DND-41 (cell line): ENCODE measurements around the gene CCDC158.

Source experiments
- EZH2 ChIP-seq: IDR thresholded peaks from 3 replicates; pipeline ENCODE4 v1.6.1; 2012; ENCODE audit warnings: borderline replicate concordance, low read depth, mild to moderate bottlenecking, moderate library complexity, low read length, inconsistent platforms; ENCODE audit not compliant: severe bottlenecking
- TF ChIP-seq, protein P1 (sequence below): IDR thresholded peaks from 2 replicates; pipeline ENCODE4 v1.5.1; 2012; ENCODE audit warnings: borderline replicate concordance, low read length, moderate library complexity, mild to moderate bottlenecking; ENCODE audit not compliant: poor library complexity, severe bottlenecking; ENCODE audit errors: extremely low read depth

DNA sequence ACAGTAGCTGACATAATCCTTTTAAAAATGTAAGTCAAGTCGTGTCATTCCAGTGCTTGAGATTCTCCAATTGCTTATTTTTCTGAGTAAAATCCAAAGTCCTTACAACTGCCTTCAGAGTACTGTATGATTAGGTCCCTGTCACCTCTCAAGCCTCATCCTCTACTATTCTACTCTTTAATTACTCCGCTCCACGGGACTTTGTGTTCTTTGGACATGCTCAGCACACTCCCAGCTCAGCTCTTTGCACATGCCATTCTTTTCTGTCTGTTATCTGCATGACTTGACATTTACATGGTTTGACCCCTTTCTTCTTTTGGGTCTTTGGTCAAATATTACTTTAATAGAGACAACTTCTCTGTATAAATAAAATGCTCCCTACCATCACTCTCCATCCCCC, 154.3 kb downstream of the CCDC158 start:
- TF ChIP-seq, protein P1, sequence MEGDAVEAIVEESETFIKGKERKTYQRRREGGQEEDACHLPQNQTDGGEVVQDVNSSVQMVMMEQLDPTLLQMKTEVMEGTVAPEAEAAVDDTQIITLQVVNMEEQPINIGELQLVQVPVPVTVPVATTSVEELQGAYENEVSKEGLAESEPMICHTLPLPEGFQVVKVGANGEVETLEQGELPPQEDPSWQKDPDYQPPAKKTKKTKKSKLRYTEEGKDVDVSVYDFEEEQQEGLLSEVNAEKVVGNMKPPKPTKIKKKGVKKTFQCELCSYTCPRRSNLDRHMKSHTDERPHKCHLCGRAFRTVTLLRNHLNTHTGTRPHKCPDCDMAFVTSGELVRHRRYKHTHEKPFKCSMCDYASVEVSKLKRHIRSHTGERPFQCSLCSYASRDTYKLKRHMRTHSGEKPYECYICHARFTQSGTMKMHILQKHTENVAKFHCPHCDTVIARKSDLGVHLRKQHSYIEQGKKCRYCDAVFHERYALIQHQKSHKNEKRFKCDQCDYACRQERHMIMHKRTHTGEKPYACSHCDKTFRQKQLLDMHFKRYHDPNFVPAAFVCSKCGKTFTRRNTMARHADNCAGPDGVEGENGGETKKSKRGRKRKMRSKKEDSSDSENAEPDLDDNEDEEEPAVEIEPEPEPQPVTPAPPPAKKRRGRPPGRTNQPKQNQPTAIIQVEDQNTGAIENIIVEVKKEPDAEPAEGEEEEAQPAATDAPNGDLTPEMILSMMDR: no peak
- TF ChIP-seq EZH2: no peak
